K562 (cell line): Measurements from ENCODE around the gene PRSS12. TPM values are rescaled to one million over a fixed set of nuclear protein-coding genes. Genes with fewer than 3 reads are reported as not detected.

Source experiments
- ATAC-seq: fragments of 200-7000 bp; cut with Tn5 transposase; 3 replicates; pipeline ENCODE4 v1.9.1; 2020; ENCODE audit warnings: moderate library complexity
- BruUV-seq: library from RNA; stranded (reverse); fragments of 400-500 nt; replicated peaks from 2 replicates; lab custom pipeline; 2021; lab: Mats Ljungman, UMichigan
- CTCF ChIA-PET: fragments of 300-600 bp; formaldehyde crosslinking; extraction: SDS; loops from one replicate; lab custom pipeline; 2021; ENCODE audit warnings: low intra/inter-chr PET ratio; lab: Yijun Ruan, JAX
- POLR2A ChIA-PET: fragments of 300-600, 350-650 bp; sonication (Branson Sonifier 250); formaldehyde crosslinking; extraction: SDS; loops from one replicate; lab custom pipeline; 2021; ENCODE audit warnings: antibody characterized with exemption, inconsistent platforms; lab: Yijun Ruan, JAX
- DNase-seq, 4 experiments: peaks; one replicate each; pipeline versions ENCODE4 v3.0.0 to v3.0.0-alpha.2; 2011 to 2018; ENCODE audit warnings: low spot score in 3 of 4, mixed read lengths in 3 of 4; ENCODE audit errors: extremely low read depth in 1 of 4
- FAIRE-seq: peaks from 2 replicates; lab custom pipeline; 2011; peaks lifted over from hg19 to GRCh38; lab: Jason Lieb, UNC
- H2AFZ ChIP-seq: 2 replicates; pipeline ENCODE4 v1.6.0; 2011; ENCODE audit warnings: low read depth, low read length, control low read depth, inconsistent platforms
- H3K27ac ChIP-seq: fragments of 200-600 bp; 3 replicates; pipeline ENCODE4 v1.8.0; 2011; ENCODE audit warnings: low read depth, mild to moderate bottlenecking, control low read depth, inconsistent platforms, low read length, moderate library complexity, mixed read lengths; ENCODE audit errors: extremely low read depth
- H3K27me3 ChIP-seq, 2 experiments: fragments of 300-600 bp in 1 of 2; 2 replicates in 1 of 2; 3 replicates in 1 of 2; pipeline versions ENCODE4 v1.6.0 to v1.8.0; 2011; ENCODE audit warnings: inconsistent platforms in 2 of 2, low read length in 2 of 2, mild to moderate bottlenecking in 1 of 2, mixed read lengths in 1 of 2, moderate library complexity in 1 of 2; ENCODE audit not compliant: control insufficient read depth in 2 of 2, insufficient read depth in 2 of 2
- H3K36me3 ChIP-seq: fragments of 300-600 bp; 3 replicates; pipeline ENCODE4 v1.8.0; 2011; ENCODE audit warnings: mild to moderate bottlenecking, low read length, inconsistent platforms; ENCODE audit not compliant: control insufficient read depth, insufficient read depth
- H3K4me1 ChIP-seq, 2 experiments: fragments of 200-600 bp in 1 of 2; replicated peaks in 1 of 2; 2 replicates in 1 of 2; 3 replicates in 1 of 2; pipeline versions ENCODE4 v1.5.1 to v1.8.0; 2011; ENCODE audit warnings: inconsistent platforms in 2 of 2, low read length in 2 of 2, mild to moderate bottlenecking in 1 of 2, mixed read lengths in 1 of 2, moderate library complexity in 1 of 2; ENCODE audit not compliant: control insufficient read depth in 2 of 2, insufficient read depth in 2 of 2
- H3K4me2 ChIP-seq: 2 replicates; pipeline ENCODE4 v1.6.1; 2011; ENCODE audit warnings: low read length, control low read depth, inconsistent platforms, mixed read lengths; ENCODE audit not compliant: insufficient read depth
- H3K4me3 ChIP-seq: fragments of 200-600 bp; sonication (generic), shearing (Covaris generic); 2 replicates; pipeline ENCODE4 v1.5.1; 2016; ENCODE audit warnings: control low read depth, inconsistent platforms
- H3K79me2 ChIP-seq: fragments of 200-600 bp; 3 replicates; pipeline ENCODE4 v1.8.0; 2011; ENCODE audit warnings: low read length, inconsistent platforms; ENCODE audit not compliant: control insufficient read depth, insufficient read depth
- H3K9ac ChIP-seq, 2 experiments: 2 replicates each; pipeline versions ENCODE4 v1.6.0 to v1.6.1; 2011; ENCODE audit warnings: low read depth in 2 of 2, low read length in 2 of 2, control low read depth in 1 of 2, inconsistent platforms in 1 of 2, mild to moderate bottlenecking in 1 of 2, mixed read lengths in 1 of 2; ENCODE audit not compliant: insufficient read depth in 1 of 2
- H3K9me1 ChIP-seq: one replicate; pipeline ENCODE4 v1.6.0; 2011; ENCODE audit warnings: inconsistent platforms, mild to moderate bottlenecking, low read length, moderate library complexity; ENCODE audit not compliant: control insufficient read depth, insufficient read depth
- H3K9me3 ChIP-seq: replicated peaks from 2 replicates; pipeline ENCODE4 v1.5.1; 2011; ENCODE audit warnings: low read depth, low read length, inconsistent platforms; ENCODE audit not compliant: control insufficient read depth, insufficient read depth
- H4K20me1 ChIP-seq: replicated peaks from 2 replicates; pipeline ENCODE4 v1.6.1; 2011; ENCODE audit warnings: low read length, inconsistent platforms, mixed read lengths; ENCODE audit not compliant: control insufficient read depth, insufficient read depth
- FOXK1 ChIP-seq: sonication (generic); formaldehyde crosslinking; IDR thresholded peaks from 2 replicates; pipeline ENCODE4 v1.8.0; 2022; ENCODE audit warnings: missing genetic modification reagents, mild to moderate bottlenecking, borderline replicate concordance
- SETDB1 ChIP-seq: IDR thresholded peaks from one replicate; pipeline ENCODE4 v1.6.1; 2012; ENCODE audit warnings: low read length, control low read depth, inconsistent platforms
- SIX5 ChIP-seq, 2 experiments: IDR thresholded peaks; 2 replicates each; pipeline ENCODE4 v1.6.1; 2011; ENCODE audit warnings: low read length in 2 of 2, borderline replicate concordance in 1 of 2, low read depth in 1 of 2, mild to moderate bottlenecking in 1 of 2, moderate library complexity in 1 of 2; ENCODE audit not compliant: insufficient read depth in 1 of 2
- U2AF2 ChIP-seq: fragments of 200-400 bp; formaldehyde crosslinking; optimal IDR thresholded peaks from 2 replicates; pipeline ENCODE3; 2017; ENCODE audit warnings: low read depth, mild to moderate bottlenecking, low read length
- ZNF668 ChIP-seq: fragments of 250-450 bp; sonication (Bioruptor Pico); IDR thresholded peaks from 2 replicates; pipeline ENCODE4 v1.8.0; 2022; ENCODE audit warnings: mild to moderate bottlenecking, inconsistent platforms
- WGBS: fragments of 100-300 bp; shearing (Covaris generic); methylation state at CpG from one replicate; pipeline ENCODE4 v1.1.6; 2016; ENCODE audit warnings: low coverage, mixed read lengths; ENCODE audit not compliant: insufficient coverage; ENCODE audit errors: missing lambda C conversion rate; 5-methylcytosine and 5-hydroxymethylcytosine counted together
- in situ Hi-C: fragments of 300-500 bp; cut with MboI; formaldehyde crosslinking; loops from 4 replicates; pipeline ENCODE4 v1.15.0; 2018; ENCODE audit warnings: inconsistent platforms, mixed read lengths
- intact Hi-C: fragments of 100-400 bp; cut with micrococcal nuclease; formaldehyde crosslinking; loops from 2 replicates; pipeline ENCODE4 v1.14.2; 2022
- polyA plus RNA-seq, 8 experiments: library from polyadenylated mRNA; depleted of rRNA in 4 of 8; stranded (reverse) in 5 of 8; unstranded in 3 of 8; fragments of >200 nt; fragmentation: Nextera tagmentation in 2 of 8; fragmentation: Illumina TruSeq in 1 of 8; extraction: Ambion mirVana in 2 of 8; extraction: Trizol in 1 of 8; gene quantifications; 2 replicates each; pipeline versions ENCODE4 v1.2.1 to v1.2.3, GENCODE V29; 2011 to 2014; ENCODE audit warnings: inconsistent platforms in 1 of 8, missing spikeins in 1 of 8
- total RNA-seq, 7 experiments: library from RNA; depleted of rRNA in 6 of 7; stranded (reverse); fragments of >200 nt in 6 of 7; fragmentation: Illumina TruSeq in 2 of 7; extraction: Trizol in 2 of 7; gene quantifications; 2 replicates each; pipeline versions ENCODE4 v1.2.1 to v1.2.3, GENCODE V29; 2011 to 2021; ENCODE audit warnings: low replicate concordance in 1 of 7
- TF ChIP-seq, protein P1 (sequence below): sonication (generic); formaldehyde crosslinking; IDR thresholded peaks from 2 replicates; pipeline ENCODE4 v1.8.0; 2022; ENCODE audit warnings: mild to moderate bottlenecking, missing genetic modification reagents

The PRSS12 gene
- total and polyA plus RNA-seq, 9 of the 15 experiments (the other 6 are each of a cell fraction or from before 2014, with no cell fraction given), result 0.06 to 0.11 (median 0.09) TPM; not detected in 6

DNA sequence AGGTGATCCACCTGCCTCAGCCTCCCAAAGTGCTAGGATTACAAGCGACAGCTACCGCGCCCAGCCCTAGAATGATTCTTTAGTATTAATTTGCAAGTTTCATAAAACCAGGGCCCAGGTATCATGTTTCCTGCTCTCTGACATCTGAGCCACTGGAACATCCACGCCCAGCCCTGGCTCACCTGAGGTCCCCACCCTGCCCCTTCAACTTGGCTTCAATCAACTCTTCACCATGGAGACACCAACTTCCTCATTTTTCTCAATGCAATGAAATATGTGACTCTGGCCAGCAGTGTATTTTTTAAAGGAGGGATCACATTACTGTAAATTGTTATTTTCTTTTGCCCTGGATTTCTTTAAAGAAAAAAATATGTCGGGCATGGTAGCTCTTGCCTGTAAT is 3.9 kb downstream of the PRSS12 start:
- Histone ChIP-seq H3K79me2 (no peaks in the 10 kb centered on the region), H4K20me1 (no peaks in the 10 kb centered on the region), H3K36me3 (no peaks in the 10 kb centered on the region), H3K9ac (no peak overlapping the region), H3K9me1 (no peaks in the 10 kb centered on the region), H3K27ac (no peak overlapping the region), H3K4me1 (peaks cover 0 to 5% of the 10 kb centered on the region in 2 experiments; a peak in 1 of 5 replicates), H3K4me3 (no peak overlapping the region), H3K9me3 (no peaks in the 10 kb centered on the region), H2AFZ (no peak overlapping the region), H3K27me3 (peaks cover 0 to 20% of the 10 kb centered on the region in 2 experiments; a peak in 2 of 5 replicates), H3K4me2 (no peak overlapping the region)
- TF ChIP-seq FOXK1 (CRISPR knock-in tag) (no peak), U2AF2 (no peak), ZNF668 (CRISPR knock-in tag) (no peak), SETDB1 (no peak), SIX5 (IDR thresholded peaks at IDR 0.05; ENCODE audit: borderline replicate concordance in 1 of 2, insufficient read depth in 1 of 2, low read depth in 1 of 2, low read length in 2 of 2) (no peak)
- TF ChIP-seq, protein P1, sequence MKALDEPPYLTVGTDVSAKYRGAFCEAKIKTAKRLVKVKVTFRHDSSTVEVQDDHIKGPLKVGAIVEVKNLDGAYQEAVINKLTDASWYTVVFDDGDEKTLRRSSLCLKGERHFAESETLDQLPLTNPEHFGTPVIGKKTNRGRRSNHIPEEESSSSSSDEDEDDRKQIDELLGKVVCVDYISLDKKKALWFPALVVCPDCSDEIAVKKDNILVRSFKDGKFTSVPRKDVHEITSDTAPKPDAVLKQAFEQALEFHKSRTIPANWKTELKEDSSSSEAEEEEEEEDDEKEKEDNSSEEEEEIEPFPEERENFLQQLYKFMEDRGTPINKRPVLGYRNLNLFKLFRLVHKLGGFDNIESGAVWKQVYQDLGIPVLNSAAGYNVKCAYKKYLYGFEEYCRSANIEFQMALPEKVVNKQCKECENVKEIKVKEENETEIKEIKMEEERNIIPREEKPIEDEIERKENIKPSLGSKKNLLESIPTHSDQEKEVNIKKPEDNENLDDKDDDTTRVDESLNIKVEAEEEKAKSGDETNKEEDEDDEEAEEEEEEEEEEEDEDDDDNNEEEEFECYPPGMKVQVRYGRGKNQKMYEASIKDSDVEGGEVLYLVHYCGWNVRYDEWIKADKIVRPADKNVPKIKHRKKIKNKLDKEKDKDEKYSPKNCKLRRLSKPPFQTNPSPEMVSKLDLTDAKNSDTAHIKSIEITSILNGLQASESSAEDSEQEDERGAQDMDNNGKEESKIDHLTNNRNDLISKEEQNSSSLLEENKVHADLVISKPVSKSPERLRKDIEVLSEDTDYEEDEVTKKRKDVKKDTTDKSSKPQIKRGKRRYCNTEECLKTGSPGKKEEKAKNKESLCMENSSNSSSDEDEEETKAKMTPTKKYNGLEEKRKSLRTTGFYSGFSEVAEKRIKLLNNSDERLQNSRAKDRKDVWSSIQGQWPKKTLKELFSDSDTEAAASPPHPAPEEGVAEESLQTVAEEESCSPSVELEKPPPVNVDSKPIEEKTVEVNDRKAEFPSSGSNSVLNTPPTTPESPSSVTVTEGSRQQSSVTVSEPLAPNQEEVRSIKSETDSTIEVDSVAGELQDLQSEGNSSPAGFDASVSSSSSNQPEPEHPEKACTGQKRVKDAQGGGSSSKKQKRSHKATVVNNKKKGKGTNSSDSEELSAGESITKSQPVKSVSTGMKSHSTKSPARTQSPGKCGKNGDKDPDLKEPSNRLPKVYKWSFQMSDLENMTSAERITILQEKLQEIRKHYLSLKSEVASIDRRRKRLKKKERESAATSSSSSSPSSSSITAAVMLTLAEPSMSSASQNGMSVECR (CRISPR knock-in tag), result no peak
- CTCF ChIA-PET, result no interaction called here
- DNase-seq (no peak), FAIRE-seq (no peak), ATAC-seq (no peak)
- WGBS, result 54% methylated on average over 5 of the region's 5 CpGs
- POLR2A ChIA-PET, result no interaction called here
- no TSS peak for BruUV-seq
- intact Hi-C loops, result no loop called here
- in situ Hi-C loops, result no loop called here
